Skeletal muscle satellite cell (primary cell): Measurements from ENCODE around the gene SREBF1.

Source experiments
- H3K27me3 ChIP-seq: 2 replicates; pipeline ENCODE4 v1.7.0; 2013; ENCODE audit warnings: low read length; ENCODE audit not compliant: control insufficient read depth, insufficient read depth
- H3K36me3 ChIP-seq: 2 replicates; pipeline ENCODE4 v1.7.0; 2013; ENCODE audit warnings: mild to moderate bottlenecking, control low read depth, low read length; ENCODE audit not compliant: insufficient read depth
- H3K4me1 ChIP-seq: 2 replicates; pipeline ENCODE4 v1.7.0; 2013; ENCODE audit warnings: low read length; ENCODE audit not compliant: control insufficient read depth, insufficient read depth
- H3K4me2 ChIP-seq: 2 replicates; pipeline ENCODE4 v1.7.0; 2013; ENCODE audit warnings: mild to moderate bottlenecking, low read length
- H3K4me3 ChIP-seq: 2 replicates; pipeline ENCODE4 v1.7.0; 2013; ENCODE audit warnings: low read length
- H3K9ac ChIP-seq: 2 replicates; pipeline ENCODE4 v1.7.0; 2013; ENCODE audit warnings: mild to moderate bottlenecking, low read depth, low read length, moderate library complexity
- H3K9me3 ChIP-seq: replicated peaks from 2 replicates; pipeline ENCODE4 v1.7.0; 2013; ENCODE audit warnings: mild to moderate bottlenecking, control low read depth, low read length

Gene SREBF1

DNA sequence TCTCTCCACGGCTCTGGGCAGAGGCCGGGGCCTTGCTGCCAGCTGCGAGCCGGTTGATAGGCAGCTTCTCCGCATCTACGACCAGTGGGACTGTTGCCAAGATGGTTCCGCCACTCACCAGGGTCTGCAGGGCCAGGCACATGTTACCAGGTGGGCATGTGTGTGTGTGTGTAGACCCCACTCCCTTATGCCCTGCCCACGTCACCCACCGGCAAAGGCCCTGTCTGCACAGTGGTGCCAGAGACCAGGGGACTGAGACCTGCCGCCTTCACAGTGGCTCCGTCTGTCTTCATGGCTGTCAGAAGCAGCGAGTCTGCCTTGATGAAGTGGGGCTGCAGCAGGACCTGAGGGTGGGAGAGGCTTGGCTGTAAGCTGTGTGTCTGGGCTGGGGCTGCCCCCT lies 17.7 kb downstream of the SREBF1 start:
- no peak overlapping the region for H3K4me3 ChIP-seq
- H3K36me3 ChIP-seq, result peaks cover 38% of the 10 kb centered on the region
- H3K9me3 ChIP-seq, result no peaks in the 10 kb centered on the region
- no peak overlapping the region for H3K9ac ChIP-seq
- H3K4me2 ChIP-seq, result no peak overlapping the region
- H3K4me1 ChIP-seq, result peaks cover 33% of the 10 kb centered on the region
- H3K27me3 ChIP-seq, result no peaks in the 10 kb centered on the region

DNA sequence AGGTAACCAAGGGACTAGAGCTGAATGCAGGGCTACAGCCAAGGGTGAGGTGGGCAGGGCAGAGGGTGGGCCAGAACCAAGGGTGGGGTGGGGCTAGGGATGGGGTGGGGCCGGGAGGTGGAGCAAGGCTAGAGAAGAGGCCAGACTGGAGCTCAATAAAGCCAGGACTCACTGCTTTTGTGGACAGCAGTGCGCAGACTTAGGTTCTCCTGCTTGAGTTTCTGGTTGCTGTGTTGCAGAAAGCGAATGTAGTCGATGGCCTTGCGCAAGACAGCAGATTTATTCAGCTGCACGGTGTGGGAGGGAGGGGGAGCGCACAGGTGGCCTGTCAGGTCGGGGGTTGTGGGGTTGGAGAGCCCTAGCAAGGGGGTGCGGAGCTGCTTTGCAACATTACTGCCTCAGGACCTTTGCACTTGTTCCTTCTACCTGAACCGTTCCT lies 18.7 kb downstream of the SREBF1 start:
- no peak overlapping the region for H3K4me2 ChIP-seq
- H3K9me3 ChIP-seq, result no peaks in the 10 kb centered on the region
- no peaks in the 10 kb centered on the region for H3K27me3 ChIP-seq
- H3K9ac ChIP-seq, result no peak overlapping the region
- peaks cover 25% of the 10 kb centered on the region for H3K4me1 ChIP-seq
- no peak overlapping the region for H3K4me3 ChIP-seq
- H3K36me3 ChIP-seq, result peaks cover 45% of the 10 kb centered on the region

DNA sequence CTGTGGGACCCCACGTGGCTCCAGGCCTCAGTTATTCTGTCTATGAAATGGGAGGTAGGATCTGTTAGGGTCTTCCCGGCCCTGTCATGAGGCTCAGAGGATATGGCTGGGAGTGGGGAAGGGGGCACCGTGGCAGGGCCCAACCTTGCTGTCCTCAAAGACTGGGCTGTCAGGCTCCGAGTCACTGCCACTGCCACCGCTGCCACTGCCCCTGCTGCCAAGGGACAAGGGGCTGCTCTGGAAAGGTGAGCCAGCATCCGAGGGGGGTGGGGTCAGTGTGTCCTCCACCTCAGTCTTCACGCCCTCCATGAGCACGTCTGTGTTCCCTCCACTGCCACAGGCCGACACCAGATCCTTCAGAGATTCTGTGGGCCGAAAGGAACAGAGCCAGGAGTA lies 19.2 kb downstream of the SREBF1 start:
- Histone ChIP-seq H3K9me3 (no peaks in the 10 kb centered on the region), H3K4me2 (no peak overlapping the region), H3K36me3 (peaks cover 50% of the 10 kb centered on the region), H3K4me3 (no peak overlapping the region), H3K9ac (no peak overlapping the region), H3K4me1 (peaks cover 19% of the 10 kb centered on the region), H3K27me3 (no peaks in the 10 kb centered on the region)

DNA sequence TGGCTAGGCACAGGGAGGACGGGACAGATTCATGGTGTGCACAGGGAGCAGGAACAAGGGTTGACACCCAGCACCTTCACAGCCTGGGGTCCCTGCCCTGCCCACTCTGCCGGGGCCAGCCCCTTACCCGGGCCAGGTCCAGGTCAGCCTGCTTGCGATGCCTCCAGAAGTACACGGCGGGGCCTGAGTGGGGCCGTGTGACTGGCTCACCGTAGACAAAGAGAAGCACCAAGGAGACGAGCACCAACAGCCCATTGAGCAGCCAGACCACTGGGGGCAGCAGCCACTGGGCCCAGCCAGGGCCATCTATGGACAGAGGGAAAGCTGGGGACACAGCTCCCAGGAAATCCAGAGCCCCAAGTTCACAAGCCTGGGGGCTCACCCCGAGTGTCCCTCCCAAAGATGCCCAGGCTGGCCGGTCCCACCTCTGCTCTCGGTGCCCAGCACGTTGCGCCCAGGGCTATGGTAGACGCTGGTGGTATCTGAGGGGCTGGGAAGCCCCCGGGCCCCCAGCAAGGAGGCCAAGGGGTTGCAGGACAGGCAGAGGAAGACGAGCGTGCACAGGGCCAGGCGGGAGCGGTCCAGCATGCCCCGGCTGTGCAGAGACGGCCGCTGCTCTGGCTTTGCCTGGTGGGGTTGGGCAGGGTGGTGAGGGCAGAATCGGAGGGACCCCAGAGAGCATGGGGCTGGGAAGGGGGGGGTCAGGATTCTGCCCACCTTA lies 19.8 kb downstream of the SREBF1 start:
- peaks cover 13% of the 10 kb centered on the region for H3K4me1 ChIP-seq

GRCh38 chr17:17816240-17816814 lies 20.5 kb downstream of the SREBF1 start:
- Histone ChIP-seq H3K36me3 (peaks cover 56% of the 10 kb centered on the region), H3K4me2 (no peak overlapping the region), H3K9me3 (no peaks in the 10 kb centered on the region), H3K27me3 (no peaks in the 10 kb centered on the region), H3K9ac (no peak overlapping the region), H3K4me1 (peaks cover 12% of the 10 kb centered on the region), H3K4me3 (no peak overlapping the region)

More for the DNA sequence above, 19.8 kb downstream of the SREBF1 start:
- Histone ChIP-seq H3K36me3 (peaks cover 55% of the 10 kb centered on the region), H3K27me3 (no peaks in the 10 kb centered on the region), H3K4me3 (no peak overlapping the region), H3K9ac (no peak overlapping the region), H3K9me3 (no peaks in the 10 kb centered on the region), H3K4me2 (no peak overlapping the region)

- Histone ChIP-seq H3K4me1 (peaks cover 12% of the 10 kb centered on the region), H3K9ac (no peak overlapping the region), H3K36me3 (peaks cover 59% of the 10 kb centered on the region)
Observed at GRCh38 chr17:17815436-17816200, 21.2 kb downstream of the SREBF1 start.

GRCh38 chr17:17815062-17815406 lies 21.8 kb downstream of the SREBF1 start:
- Histone ChIP-seq H3K9ac (no peak overlapping the region), H3K4me2 (no peak overlapping the region), H3K4me3 (no peak overlapping the region), H3K27me3 (no peaks in the 10 kb centered on the region), H3K9me3 (no peaks in the 10 kb centered on the region), H3K36me3 (peaks cover 62% of the 10 kb centered on the region), H3K4me1 (peaks cover 8% of the 10 kb centered on the region)

More at GRCh38 chr17:17815436-17816200, 21.2 kb downstream of the SREBF1 start:
- Histone ChIP-seq H3K27me3 (no peaks in the 10 kb centered on the region), H3K9me3 (no peaks in the 10 kb centered on the region), H3K4me2 (no peak overlapping the region), H3K4me3 (no peak overlapping the region)

DNA sequence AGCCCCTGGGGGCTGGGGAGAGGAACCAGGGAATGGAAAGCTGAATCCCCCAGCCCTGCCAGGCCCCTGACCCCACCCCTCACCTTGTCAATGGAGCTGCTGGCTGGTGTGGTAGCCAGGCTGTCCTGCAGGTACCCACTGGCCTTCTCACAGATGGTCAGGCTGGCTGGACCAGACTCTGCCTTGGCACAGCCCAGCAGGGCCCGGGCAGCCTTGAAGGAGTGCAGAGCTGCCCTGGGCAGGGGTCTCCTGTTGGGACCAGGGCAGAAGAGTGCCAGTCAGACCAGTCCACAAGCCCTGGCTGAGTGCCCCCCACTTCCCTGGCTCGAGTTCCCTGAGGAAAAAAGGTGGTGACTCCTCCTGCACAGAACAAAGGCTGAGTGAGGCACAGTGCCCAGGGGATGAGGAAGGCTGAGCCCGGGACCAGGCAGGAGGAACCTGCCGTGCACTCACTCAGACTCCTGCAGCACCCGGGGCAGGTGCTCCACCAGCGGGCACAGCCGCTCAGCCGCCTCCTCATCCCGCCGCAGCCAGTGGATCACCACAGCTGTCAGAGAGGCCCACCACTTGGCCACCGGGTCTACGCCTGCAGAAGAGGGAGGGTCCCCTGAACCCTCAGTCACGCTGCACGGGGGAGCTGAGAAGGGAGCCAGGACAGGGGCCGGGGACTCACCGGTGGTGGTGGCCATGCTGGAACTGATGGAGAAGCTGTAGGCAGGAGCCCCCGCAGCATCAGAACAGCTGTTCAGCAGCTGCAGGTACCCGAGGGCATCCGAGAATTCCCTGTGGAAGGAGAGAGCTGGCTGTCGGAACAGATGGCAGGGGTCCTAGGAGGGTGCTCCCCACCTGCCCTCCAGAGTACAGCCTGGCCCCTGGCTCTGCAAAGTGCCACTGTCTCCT lies 22.4 kb downstream of the SREBF1 start:
- Histone ChIP-seq H3K36me3 (peaks cover 63% of the 10 kb centered on the region), H3K9me3 (no peaks in the 10 kb centered on the region)

GRCh38 chr17:17813725-17814095 lies 23.1 kb downstream of the SREBF1 start:
- Histone ChIP-seq H3K4me3 (no peak overlapping the region), H3K4me2 (no peak overlapping the region), H3K9ac (no peak overlapping the region), H3K36me3 (peaks cover 57% of the 10 kb centered on the region), H3K4me1 (no peaks in the 10 kb centered on the region), H3K9me3 (no peaks in the 10 kb centered on the region), H3K27me3 (no peaks in the 10 kb centered on the region)

More for the DNA sequence above, 22.4 kb downstream of the SREBF1 start:
- peaks cover 2% of the 10 kb centered on the region for H3K4me1 ChIP-seq
- H3K27me3 ChIP-seq, result no peaks in the 10 kb centered on the region
- H3K4me2 ChIP-seq, result no peak overlapping the region
- no peak overlapping the region for H3K9ac ChIP-seq
- H3K4me3 ChIP-seq, result no peak overlapping the region

- peaks cover 52% of the 10 kb centered on the region for H3K36me3 ChIP-seq
Observed at GRCh38 chr17:17813055-17813724, 23.6 kb downstream of the SREBF1 start.

More at GRCh38 chr17:17813055-17813724, 23.6 kb downstream of the SREBF1 start:
- H3K4me2 ChIP-seq, result no peak overlapping the region
- H3K9me3 ChIP-seq, result no peaks in the 10 kb centered on the region
- H3K27me3 ChIP-seq, result no peaks in the 10 kb centered on the region
- no peak overlapping the region for H3K9ac ChIP-seq
- H3K4me1 ChIP-seq, result no peaks in the 10 kb centered on the region
- H3K4me3 ChIP-seq, result no peak overlapping the region
